NCI-H187 (cell line): ENCODE results near the gene PLIN4.
"Not testable (repeated sequence)": the region's sequence is repeated elsewhere in the genome, so short reads cannot be mapped to it uniquely, and the experiment has no call there.

ENCODE experiments used
- DNase-seq, 2 experiments: peaks; one replicate each; lab custom pipeline; 2025; lab: John Stamatoyannopoulos, UW

PLIN4 gene

GRCh38 chr19:4527377-4527776 lies 9.1 kb upstream of the PLIN4 start:
- not testable (repeated sequence) for DNase-seq

- DNase-seq = no peak
Measured at GRCh38 chr19:4525563-4526002, 7.3 kb upstream of the PLIN4 start.

DNA sequence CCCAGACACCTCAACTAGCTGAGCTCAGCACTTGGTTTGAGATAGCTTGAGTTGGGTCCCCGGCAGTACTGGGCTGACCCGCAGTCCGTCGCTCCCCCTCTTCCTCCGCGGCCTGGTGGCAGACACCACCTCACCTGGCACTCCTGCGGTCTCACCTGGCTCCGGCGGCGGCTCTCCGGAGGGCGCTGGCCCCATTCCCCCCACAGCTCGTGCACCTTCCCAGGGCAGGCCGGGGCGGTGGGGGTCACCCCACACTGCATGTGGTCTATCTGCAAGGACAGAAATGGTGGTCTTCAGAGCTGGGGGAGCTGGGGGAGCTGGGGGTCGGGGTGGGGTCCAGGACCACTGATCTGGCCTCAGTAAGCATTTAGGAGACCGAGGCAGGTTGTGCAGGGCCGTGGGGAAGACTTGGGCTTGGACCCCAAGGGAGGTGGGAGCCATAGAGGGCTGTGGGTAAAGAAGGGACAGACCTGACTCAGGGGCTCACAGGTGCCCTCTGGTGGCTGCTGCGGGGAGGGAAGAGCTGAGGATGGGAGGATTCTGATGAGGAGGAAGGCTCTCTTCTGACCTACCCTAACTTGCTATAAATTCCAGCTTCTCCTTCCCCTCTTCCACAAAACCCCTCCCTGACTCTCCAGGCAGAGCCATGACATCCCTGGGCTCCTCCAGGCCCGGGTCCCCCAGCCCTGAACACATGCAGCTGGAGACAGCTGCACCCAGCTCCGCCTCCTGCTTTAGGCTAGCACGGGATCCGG lies 6.7 kb upstream of the PLIN4 start:
- DNase-seq = no peak

DNA sequence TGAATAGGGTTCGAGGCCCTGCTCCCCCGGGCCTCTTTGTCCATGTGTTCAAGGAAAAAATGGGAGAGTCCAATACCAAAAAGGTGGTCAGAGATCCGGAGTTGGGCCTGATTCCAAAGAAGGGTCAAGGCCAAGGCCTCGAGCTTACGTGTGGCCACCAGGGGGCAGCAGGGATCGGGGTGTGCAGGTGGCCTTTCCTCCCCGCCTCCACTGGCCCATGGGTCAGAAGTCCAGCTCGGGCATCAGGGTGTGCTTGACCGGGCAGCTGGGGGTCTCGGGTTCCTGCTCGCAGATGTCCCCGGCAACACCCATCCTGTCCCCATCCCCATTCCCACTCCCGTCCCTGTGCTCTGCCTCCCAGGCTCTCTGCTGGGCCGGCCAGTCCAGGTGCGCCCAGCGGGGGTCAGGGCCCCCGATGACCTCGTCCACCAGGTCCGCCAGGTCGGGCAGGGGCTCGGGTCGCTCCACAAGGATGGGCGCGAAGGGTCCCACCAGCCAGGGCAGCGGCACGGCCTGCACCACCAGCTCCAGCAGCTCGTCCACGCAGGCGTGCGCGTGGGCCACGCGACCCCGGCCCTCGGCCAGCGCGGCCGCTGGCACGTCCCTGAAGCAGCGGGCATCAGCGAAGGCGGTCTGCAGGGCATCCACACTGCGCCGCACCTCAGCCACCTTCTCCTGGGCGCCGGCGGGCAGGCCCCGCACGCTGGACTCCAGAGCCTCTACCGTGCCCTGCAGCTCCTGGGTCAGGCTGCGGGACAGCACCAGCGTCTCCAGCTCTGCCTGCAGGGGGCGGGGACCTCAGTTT lies 5.2 kb upstream of the PLIN4 start:
- no peak for DNase-seq

DNA sequence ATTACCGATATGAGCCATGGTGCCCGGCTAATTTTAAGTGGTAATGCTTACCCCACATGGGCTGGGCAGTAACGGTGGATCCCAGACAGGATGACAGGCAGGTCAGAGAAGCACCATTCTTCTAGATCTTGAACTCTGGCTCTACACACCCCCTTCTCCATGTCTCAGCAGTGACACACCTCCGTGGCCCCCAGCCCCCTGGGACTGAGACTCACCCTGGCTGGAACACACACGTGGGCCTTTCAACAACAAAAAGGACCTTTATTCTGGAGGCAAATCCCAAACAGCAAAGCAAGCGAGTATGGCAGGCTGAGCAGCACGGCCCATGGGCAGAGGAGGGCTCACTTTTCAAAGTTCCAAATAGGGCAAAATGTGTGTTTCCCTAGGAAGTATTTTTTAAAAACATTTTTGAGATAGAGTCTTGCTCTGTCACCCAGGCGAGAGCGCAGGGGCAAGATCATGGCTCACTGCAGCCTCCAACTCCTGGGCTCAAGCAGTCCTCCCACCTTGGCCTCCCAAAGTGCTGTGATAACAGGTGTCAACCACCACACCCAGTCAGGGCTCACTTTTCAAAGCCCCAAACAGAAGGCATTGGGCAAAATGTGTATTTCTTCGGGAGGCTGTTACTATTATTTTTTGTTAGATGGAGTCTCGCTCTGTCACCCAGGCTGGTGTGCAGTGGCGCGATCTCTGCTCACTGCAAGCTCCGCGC lies 4.2 kb upstream of the PLIN4 start:
- no peak for DNase-seq

- DNase-seq = no peak
Measured at GRCh38 chr19:4521888-4522242, 3.6 kb upstream of the PLIN4 start.

DNA sequence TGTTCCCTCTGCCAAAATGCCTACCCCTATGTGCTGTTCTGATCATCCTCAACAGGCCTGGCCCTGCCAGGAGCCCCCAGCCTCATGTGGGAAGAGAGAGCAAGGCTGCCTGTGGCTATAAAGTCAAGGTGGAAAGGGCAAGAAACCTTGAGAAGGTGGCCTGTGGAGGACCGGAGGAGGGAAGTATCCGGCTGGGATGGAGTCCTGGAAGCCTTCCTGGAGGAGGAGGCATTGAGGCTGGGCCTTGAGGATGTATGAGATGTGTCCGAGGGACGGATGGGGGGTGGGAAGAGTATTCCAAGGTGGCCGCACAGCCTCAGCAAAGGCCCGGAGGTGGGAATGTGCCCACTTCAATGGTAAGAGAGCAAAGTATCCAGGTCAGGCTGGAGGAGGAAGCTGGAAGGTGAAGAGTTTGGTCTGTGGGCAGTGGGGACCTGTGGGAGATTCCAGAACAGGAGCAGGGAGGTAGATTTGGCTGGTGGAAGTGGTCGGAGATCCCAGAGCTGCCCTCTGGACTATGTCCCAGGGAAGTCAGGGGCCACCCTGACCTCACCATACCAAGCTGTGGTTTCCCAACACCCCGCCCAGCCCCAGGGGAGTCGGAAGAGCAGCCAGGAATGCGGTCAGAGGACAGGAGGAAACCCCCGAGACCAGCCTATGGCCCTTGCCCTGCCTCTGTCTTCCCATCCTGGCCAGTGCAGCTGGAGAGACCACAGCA lies 3.0 kb upstream of the PLIN4 start:
- no peak for DNase-seq

GRCh38 chr19:4519521-4520277 lies 1.4 kb upstream of the PLIN4 start:
- no peak for DNase-seq

GRCh38 chr19:4519172-4519496 lies 848 bp upstream of the PLIN4 start:
- no peak for DNase-seq

DNA sequence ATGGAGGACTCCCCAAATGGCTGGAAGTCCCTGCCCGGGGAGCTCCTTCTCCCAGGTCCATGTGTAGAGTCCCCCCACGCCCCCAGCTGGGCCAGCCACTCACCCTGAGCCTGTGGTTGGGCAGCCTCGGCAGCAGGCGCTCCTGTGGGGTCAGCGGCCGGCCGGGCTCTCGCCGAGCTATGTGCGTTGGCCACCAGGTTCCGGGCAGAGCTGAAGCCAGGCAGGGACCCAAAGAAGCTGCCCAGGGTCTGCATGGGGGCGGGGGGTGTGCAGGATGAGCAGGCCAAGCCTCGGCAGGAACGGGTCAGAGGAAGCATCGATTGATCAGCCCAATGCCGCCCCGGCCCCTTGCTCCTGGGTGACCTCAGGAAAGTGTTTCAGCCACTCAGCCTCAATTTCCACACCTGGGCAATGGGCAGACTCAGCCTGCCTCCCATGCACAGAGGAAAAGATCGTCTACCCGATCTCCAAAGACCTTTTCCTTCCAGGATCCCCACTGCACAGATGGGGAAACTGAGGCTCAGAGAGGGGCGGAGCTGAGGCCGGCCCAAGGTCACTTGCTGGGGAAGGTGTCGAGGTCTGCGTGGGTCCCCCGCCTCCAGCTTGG lies 732 bp downstream of the PLIN4 start:
- DNase-seq = no peak

DNA sequence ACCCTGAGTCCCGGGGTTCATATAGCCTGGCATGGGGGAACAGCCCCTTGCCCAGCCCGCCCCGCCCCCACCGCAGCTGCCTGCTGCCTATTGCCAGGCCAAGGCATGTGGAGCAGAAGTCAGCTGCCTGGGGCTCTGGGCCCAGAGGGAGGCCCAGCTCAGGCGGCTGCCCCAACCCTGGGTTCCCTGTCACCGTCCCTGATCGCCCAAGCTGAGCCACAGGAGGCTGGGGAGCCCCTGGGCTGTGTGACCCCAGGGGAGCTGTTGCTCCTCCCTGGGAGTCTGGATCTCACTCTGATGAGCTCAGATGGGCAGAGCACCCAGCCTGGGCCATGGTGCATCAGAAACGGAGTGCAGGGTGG lies 1.4 kb downstream of the PLIN4 start:
- DNase-seq = no peak

DNA sequence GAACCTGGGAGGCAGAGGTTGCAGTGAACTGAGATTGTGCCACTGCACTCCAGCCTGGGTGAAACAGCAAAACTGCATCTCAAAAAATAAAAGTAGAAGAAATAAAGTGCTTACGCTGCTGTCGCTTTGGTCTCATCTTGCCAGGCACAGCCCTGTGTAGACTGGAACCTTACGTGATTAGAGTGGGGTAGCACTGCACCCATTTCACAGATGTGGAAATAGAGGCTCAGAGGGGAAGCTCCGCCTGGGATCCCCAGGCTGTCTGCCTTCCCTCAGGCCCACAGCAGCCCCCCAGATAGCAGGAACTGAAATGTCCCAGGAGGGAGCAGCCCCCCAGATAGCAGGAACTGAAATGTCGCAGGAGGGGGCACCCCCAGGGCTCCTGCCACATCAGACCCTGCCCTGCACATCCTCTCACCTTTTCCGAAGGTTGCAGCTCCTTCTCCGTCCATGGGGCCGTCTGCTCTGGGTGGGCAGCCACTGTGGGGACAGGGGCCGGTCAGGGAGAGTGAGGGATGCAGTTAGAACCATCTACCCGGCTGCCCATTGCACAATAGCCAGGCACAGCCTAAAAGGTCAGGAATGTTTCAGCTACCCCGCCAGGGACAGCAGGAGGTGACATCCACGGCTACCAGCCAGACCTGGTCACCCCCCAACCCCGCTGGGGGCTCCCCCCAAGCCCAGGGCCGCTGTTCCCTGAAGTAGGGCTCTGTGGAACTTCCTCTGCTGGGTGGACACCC lies 1.9 kb downstream of the PLIN4 start:
- no peak for DNase-seq

GRCh38 chr19:4515732-4516131 lies 2.6 kb downstream of the PLIN4 start:
- DNase-seq = no peak

DNA sequence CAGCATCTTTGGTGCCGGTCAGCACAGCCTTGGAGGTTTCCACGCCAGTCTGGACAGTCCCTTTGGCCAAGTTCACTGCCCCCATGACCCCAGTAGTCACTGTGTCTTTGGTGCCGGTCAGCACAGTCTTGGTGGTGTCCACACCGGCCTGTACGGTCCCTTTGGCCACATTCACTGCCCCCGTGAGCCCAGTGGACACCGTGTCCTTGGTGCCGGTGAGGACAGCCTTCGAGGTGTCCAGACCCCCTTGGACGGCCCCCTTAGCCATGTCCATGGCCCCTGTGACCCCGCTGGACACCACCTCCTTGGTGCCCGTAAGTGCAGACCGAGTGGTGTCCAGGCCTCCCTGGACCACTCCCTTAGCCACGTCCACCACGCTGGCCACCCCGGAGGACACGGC lies 5.0 kb downstream of the PLIN4 start:
- no peak for DNase-seq

GRCh38 chr19:4512070-4512469 lies 6.2 kb downstream of the PLIN4 start:
- DNase-seq = no peak

- DNase-seq = no peak
Measured at GRCh38 chr19:4511300-4512054, 6.8 kb downstream of the PLIN4 start.

- no peak for DNase-seq
Measured at GRCh38 chr19:4510435-4511255, 7.6 kb downstream of the PLIN4 start.

GRCh38 chr19:4508698-4509097 lies 9.6 kb downstream of the PLIN4 start:
- no peak for DNase-seq

DNA sequence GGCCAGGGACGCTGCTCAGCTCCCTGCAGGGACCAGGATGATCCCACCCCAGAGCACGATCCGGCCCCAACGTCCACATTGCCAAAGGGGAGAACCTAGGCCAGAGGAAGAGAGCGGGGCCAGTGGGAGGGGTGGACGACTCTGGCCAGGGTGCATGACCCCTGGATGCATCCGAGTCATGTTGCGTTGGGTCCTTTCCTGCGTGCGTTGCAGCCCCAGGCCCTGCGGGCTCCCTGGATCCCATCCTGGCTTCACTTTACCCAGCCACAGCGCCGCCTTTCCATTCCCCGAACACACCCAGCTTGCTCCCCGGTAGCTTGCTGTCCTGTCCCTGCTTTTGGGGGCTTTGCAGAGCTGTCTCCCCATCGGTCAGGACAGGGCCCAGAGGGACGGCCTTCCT lies 10.5 kb downstream of the PLIN4 start:
- no peak for DNase-seq
